ENCODE data around the gene TMX4. TPM values are rescaled to one million over a fixed set of nuclear protein-coding genes. Genes with fewer than 3 reads are reported as not detected.
"Not testable (repeated sequence)": the region's sequence is repeated elsewhere in the genome, so short reads cannot be mapped to it uniquely, and the experiment has no call there.

TMX4 gene
- total RNA-seq, 2 donors from 2014 or later, result 19.1 to 21.2 TPM

DNA sequence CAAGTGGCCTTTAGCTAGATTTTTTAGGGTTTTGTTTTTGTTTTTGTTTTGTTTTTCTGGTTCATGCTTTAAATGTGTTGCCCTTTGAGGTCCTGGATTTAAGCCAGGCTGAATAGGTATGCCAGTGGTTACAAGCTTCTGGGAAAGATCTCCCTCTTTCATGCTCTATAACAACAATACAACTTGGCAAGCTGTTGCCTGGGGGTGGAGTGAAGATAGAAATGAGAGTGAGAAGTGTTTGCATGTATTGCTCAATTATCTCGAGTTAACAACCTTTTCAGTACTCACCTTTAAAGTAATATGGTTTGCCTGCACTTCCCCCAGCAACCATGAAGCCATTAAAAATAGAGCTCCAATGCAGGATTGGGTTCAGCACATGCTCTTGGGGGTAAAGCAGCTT lies 60.1 kb downstream of the TMX4 start:
- Histone ChIP-seq H3K9me3 (ENCODE audit: control insufficient read depth, low read length) (peaks cover 31% of the 10 kb centered on the region), H3K27me3 (ENCODE audit: control insufficient read depth, insufficient read depth, low read length, poor library complexity, severe bottlenecking) (no peaks in the 10 kb centered on the region), H3K27ac (ENCODE audit: low read depth, low read length) (no peak overlapping the region), H3K36me3 (ENCODE audit: control insufficient read depth, insufficient read depth, low read length) (no peaks in the 10 kb centered on the region), H3K4me3 (ENCODE audit: low read length) (no peak overlapping the region), H3K4me1 (ENCODE audit: control insufficient read depth, insufficient read depth, low read length) (no peaks in the 10 kb centered on the region), H3K9ac (ENCODE audit: extremely low read depth, low read length, poor library complexity, severe bottlenecking) (no peak overlapping the region)
- H3K27me3 Mint-ChIP-seq (ENCODE audit: insufficient read depth), result peaks cover 3% of the 10 kb centered on the region
- H3K27ac Mint-ChIP-seq, result no peak overlapping the region
- no peak overlapping the region for H3K4me3 Mint-ChIP-seq
- H3K4me1 Mint-ChIP-seq, result peaks cover 4% of the 10 kb centered on the region
- no peak for DNase-seq
- WGBS, 2 experiments (ENCODE audit: insufficient coverage in 1 of 2, insufficient read length in 1 of 2), result 56 to 83% methylated on average over 1 of the region's 1 CpG
- TF ChIP-seq, protein P1, sequence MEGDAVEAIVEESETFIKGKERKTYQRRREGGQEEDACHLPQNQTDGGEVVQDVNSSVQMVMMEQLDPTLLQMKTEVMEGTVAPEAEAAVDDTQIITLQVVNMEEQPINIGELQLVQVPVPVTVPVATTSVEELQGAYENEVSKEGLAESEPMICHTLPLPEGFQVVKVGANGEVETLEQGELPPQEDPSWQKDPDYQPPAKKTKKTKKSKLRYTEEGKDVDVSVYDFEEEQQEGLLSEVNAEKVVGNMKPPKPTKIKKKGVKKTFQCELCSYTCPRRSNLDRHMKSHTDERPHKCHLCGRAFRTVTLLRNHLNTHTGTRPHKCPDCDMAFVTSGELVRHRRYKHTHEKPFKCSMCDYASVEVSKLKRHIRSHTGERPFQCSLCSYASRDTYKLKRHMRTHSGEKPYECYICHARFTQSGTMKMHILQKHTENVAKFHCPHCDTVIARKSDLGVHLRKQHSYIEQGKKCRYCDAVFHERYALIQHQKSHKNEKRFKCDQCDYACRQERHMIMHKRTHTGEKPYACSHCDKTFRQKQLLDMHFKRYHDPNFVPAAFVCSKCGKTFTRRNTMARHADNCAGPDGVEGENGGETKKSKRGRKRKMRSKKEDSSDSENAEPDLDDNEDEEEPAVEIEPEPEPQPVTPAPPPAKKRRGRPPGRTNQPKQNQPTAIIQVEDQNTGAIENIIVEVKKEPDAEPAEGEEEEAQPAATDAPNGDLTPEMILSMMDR (conservative IDR thresholded peaks at IDR 0.05), result no peak
- peaks cover 39% of the 10 kb centered on the region for H3K9me3 Mint-ChIP-seq
- H3K36me3 Mint-ChIP-seq (ENCODE audit: low read depth), result peaks cover 4% of the 10 kb centered on the region

- not testable (repeated sequence) for H3K27me3 Mint-ChIP-seq (ENCODE audit: insufficient read depth); DNase-seq; H3K4me1 Mint-ChIP-seq; H3K4me3 ChIP-seq (ENCODE audit: low read length); H3K27ac ChIP-seq (ENCODE audit: low read depth, low read length); H3K27ac Mint-ChIP-seq; H3K36me3 ChIP-seq (ENCODE audit: control insufficient read depth, insufficient read depth, low read length); H3K4me1 ChIP-seq (ENCODE audit: control insufficient read depth, insufficient read depth, low read length); H3K36me3 Mint-ChIP-seq (ENCODE audit: low read depth); H3K9ac ChIP-seq (ENCODE audit: extremely low read depth, low read length, poor library complexity, severe bottlenecking); H3K4me3 Mint-ChIP-seq; H3K27me3 ChIP-seq (ENCODE audit: control insufficient read depth, insufficient read depth, low read length, poor library complexity, severe bottlenecking)
- H3K9me3 Mint-ChIP-seq, result peaks cover 53% of the 10 kb centered on the region
- peaks cover 31% of the 10 kb centered on the region for H3K9me3 ChIP-seq (ENCODE audit: control insufficient read depth, low read length)
- 86 to 87% methylated on average over 1 to 9 of the region's 9 CpGs for WGBS, 2 experiments (ENCODE audit: insufficient coverage in 1 of 2, insufficient read length in 1 of 2)
Measured at GRCh38 chr20:7956561-7956960, 63.0 kb downstream of the TMX4 start.

GRCh38 chr20:7950387-7950786 lies 69.2 kb downstream of the TMX4 start:
- Mint-ChIP-seq H3K4me1 (peaks cover 6% of the 10 kb centered on the region), H3K27ac (peak overlapping the region; percentile 48), H3K36me3 (ENCODE audit: low read depth) (peaks cover 2% of the 10 kb centered on the region)

More at GRCh38 chr20:7950387-7950786, 69.2 kb downstream of the TMX4 start:
- Histone ChIP-seq H3K36me3 (ENCODE audit: control insufficient read depth, insufficient read depth, low read length) (no peaks in the 10 kb centered on the region), H3K9ac (ENCODE audit: extremely low read depth, low read length, poor library complexity, severe bottlenecking) (no peak overlapping the region), H3K4me3 (ENCODE audit: low read length) (no peak overlapping the region), H3K27ac (ENCODE audit: low read depth, low read length) (no peak overlapping the region), H3K27me3 (ENCODE audit: control insufficient read depth, insufficient read depth, low read length, poor library complexity, severe bottlenecking) (no peaks in the 10 kb centered on the region), H3K4me1 (ENCODE audit: control insufficient read depth, insufficient read depth, low read length) (no peaks in the 10 kb centered on the region), H3K9me3 (ENCODE audit: control insufficient read depth, low read length) (peaks cover 11% of the 10 kb centered on the region)
- peaks cover 44% of the 10 kb centered on the region for H3K9me3 Mint-ChIP-seq
- DNase-seq, result peak; percentile 46
- TF ChIP-seq, protein P1 (conservative IDR thresholded peaks at IDR 0.05), result no peak
- no peak overlapping the region for H3K4me3 Mint-ChIP-seq
- WGBS, 2 experiments (ENCODE audit: insufficient coverage in 1 of 2, insufficient read length in 1 of 2), result 53% methylated on average over 1 of the region's 1 CpG; no CpG with 5 or more reads in 1 of the 2 experiments
- peaks cover 3% of the 10 kb centered on the region for H3K27me3 Mint-ChIP-seq (ENCODE audit: insufficient read depth)

Data from endodermal cell (in vitro differentiated cells).